ENCODE data around the gene CCNYL1.

The CCNYL1 gene

DNA sequence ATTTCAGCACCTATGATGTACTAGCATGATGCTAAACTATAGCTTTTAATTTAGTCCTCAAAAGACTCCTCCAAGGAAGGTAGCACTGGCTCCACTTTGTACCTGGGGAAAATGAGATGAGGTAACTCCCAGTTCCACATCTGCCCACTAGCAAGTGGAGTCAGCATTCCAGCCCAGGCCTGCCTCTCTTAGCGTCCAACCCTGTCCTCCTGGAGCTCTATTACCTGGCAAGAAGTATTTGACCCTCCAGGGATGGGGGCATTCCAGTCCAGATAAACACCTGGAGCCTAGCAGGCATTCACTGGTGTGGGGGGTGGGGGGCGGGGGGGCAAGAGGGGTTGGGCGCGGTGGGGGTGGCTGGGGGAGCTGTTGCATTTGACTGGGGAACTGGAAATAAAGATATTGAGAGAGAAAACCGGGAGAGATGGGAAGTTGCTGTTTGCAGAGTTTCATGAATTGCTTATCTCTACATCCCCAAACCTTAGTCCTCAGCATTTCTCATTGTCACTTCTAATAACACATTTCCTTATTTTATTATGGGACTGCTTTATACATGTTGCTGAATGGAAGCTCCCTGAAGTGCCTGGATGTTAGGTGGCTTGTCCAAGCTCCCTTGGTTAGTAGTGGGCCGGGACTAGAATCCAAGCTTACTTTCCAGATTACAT lies 80.3 kb downstream of the CCNYL1 start:
- DNase-seq (ENCODE audit: low read depth) = no peak

DNA sequence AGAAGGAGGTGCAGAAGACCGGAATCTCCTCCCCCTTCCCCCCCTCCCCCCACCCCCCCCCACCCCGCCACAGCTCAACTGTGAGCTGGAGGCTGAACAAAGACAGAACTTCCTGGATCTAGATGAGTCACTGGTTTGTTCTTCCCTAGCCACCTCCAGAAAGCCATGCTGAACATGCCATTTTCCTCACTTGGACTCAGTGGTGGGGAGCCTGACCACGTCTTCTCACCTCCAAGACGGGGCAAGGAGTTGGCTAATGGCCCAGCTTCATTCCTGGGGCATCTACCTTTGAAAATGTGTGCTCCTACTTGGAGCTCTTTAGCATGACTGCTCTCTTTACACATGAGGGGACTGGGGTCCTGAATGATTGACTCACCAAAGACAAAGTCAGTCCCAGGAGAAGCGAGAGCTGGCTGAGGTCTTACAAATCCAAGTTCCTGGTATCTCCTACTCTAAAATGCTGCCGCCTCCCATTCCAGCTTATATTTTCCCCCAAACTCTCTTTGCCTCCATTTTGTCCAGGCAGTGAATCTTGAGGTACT lies 80.9 kb downstream of the CCNYL1 start:
- no peak for DNase-seq (ENCODE audit: low read depth)

DNA sequence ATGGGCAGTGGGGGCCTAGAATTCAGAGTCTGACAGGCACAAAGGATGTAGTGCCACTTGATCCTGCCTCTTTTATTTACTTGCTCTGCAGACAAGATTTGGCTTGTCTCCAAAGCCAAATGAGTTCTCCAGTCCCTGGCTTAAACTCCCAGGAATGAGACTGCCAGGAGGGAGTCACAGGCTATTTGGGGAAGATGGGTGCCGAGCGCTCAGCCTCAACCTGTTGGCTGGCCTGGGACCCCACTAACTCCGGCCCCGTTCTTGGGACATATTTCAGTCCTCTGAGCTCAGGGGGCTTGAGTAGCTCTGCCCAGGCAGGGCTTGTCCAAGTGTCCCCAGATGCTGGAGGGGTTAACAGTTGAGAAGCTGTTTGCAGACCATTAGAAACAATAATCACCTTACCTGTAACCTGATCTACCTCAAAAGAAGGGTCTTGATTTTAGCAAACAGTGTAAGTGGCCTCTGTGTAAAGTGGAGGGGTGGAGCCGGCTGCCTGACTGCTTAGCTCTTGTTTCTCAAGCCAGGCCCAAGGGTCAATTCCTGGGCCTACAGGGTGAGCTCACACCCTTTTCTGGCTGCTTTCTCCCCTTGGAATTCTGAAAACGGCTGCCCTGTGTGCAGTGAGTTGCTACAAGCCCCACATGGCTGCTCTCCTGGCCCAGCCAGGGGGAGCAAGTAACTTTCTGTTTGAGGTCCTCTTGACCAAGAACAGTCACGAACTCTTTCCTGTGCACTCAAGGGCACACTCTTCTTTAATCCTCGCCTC lies 85.3 kb downstream of the CCNYL1 start:
- DNase-seq (ENCODE audit: low read depth) = no peak

DNA sequence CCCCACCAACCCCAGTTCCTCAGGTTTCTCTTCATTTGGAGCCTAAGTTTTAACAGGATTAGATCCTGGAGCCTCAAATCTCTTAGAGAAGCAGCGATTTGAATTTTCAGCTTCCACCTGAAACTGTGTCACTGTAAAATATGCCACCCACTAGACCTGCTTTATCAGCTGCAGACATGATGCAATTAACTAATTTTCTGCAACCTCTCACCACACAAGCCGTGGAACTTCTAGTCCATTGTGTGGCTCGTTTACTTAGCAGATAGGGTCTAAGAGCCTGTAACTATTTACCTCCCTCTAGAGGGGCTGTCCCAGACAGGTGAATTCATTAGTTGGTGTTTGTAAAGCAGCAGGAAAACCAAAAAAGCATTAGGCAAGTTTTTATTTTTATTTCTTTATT lies 89.8 kb downstream of the CCNYL1 start:
- no peak for DNase-seq (ENCODE audit: low read depth)

DNA sequence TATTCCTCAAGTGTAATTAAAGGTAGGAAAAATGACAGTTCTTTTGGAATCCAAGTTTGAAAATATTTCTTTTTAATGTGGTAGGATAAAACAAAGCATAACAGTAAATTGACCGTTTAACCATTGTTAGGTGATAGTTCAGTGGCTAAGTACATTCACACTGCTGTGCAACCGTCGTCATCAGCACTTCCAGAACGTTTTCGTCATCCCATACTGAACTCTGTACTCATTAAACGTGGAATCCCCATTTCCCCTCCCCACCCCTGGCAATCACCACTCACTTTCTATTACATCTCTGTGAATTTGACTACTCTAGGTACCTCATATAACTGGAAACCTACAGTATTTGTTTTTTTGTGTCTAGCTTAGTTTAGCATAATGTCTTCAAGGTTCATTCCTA lies 91.2 kb downstream of the CCNYL1 start:
- DNase-seq (ENCODE audit: low read depth) = no peak

All from HS-27A (cell line).